LNCaP clone FGC (cell line): ENCODE results near the gene LSM4.
"Not testable (repeated sequence)": the region's sequence is repeated elsewhere in the genome, so short reads cannot be mapped to it uniquely, and the experiment has no call there.

Experiments used
- DNase-seq: peaks from one replicate; pipeline ENCODE4 v3.0.0-alpha.2; 2011; ENCODE audit warnings: low read depth
- H3K4me3 ChIP-seq: 2 replicates; pipeline ENCODE4 v1.5.1; 2011; ENCODE audit warnings: mild to moderate bottlenecking, low read depth, low read length, control low read depth
- CTCF ChIP-seq: IDR thresholded peaks from 2 replicates; pipeline ENCODE4 v1.5.1; 2012; ENCODE audit warnings: mild to moderate bottlenecking; ENCODE audit not compliant: control insufficient read depth, insufficient read depth; ENCODE audit errors: extremely low read depth

Gene LSM4

GRCh38 chr19:18361646-18362045 is 38.8 kb upstream of the LSM4 start:
- no peak overlapping the region for H3K4me3 ChIP-seq
- no peak for TF ChIP-seq CTCF
- no peak for DNase-seq

GRCh38 chr19:18357041-18357440 is 34.2 kb upstream of the LSM4 start:
- no peak overlapping the region for H3K4me3 ChIP-seq
- no peak for DNase-seq
- no peak for TF ChIP-seq CTCF

GRCh38 chr19:18354743-18355142 is 31.9 kb upstream of the LSM4 start:
- H3K4me3 ChIP-seq, DNase-seq: not testable (repeated sequence)

GRCh38 chr19:18353378-18354005 is 30.6 kb upstream of the LSM4 start:
- no peak for DNase-seq
- no peak for TF ChIP-seq CTCF
- no peak overlapping the region for H3K4me3 ChIP-seq

GRCh38 chr19:18351544-18351943 is 28.7 kb upstream of the LSM4 start:
- H3K4me3 ChIP-seq, result no peak overlapping the region
- no peak for DNase-seq
- TF ChIP-seq CTCF, result no peak

GRCh38 chr19:18350490-18350889 is 27.6 kb upstream of the LSM4 start:
- no peak for DNase-seq
- H3K4me3 ChIP-seq, result no peak overlapping the region
- no peak for TF ChIP-seq CTCF

GRCh38 chr19:18349524-18350128 is 26.8 kb upstream of the LSM4 start:
- H3K4me3 ChIP-seq, result no peak overlapping the region
- TF ChIP-seq CTCF, result peak; percentile 90
- DNase-seq, result no peak

- not testable (repeated sequence) for DNase-seq, H3K4me3 ChIP-seq
Observed at GRCh38 chr19:18348818-18349339, 26.0 kb upstream of the LSM4 start.
